SU-DHL-6 (cell line): ENCODE results near the gene ELAPOR2.
"Not testable (repeated sequence)": the region's sequence is repeated elsewhere in the genome, so short reads cannot be mapped to it uniquely, and the experiment has no call there.

Experiments used
- H2AFZ ChIP-seq: fragments of 200-600 bp; sonication (generic); 2 replicates; pipeline ENCODE4 v1.6.1; 2014; ENCODE audit warnings: low read depth, mild to moderate bottlenecking, moderate library complexity, mixed read lengths, antibody characterized with exemption, low read length; ENCODE audit not compliant: severe bottlenecking
- H3F3A ChIP-seq: fragments of 200-600 bp; shearing (Covaris generic); 2 replicates; pipeline ENCODE4 v1.6.0; 2016; ENCODE audit warnings: antibody characterized with exemption, mild to moderate bottlenecking; ENCODE audit not compliant: insufficient read depth
- H3K27ac ChIP-seq: fragments of 200-600 bp; sonication (generic); 2 replicates; pipeline ENCODE4 v1.5.1; 2016; ENCODE audit warnings: low read depth, mild to moderate bottlenecking, low read length, moderate library complexity, mixed read lengths
- H3K27me3 ChIP-seq: fragments of 200-600 bp; sonication (generic), shearing (Covaris generic); 2 replicates; pipeline ENCODE4 v1.6.0; 2014; ENCODE audit warnings: mild to moderate bottlenecking, low read length
- H3K36me3 ChIP-seq: fragments of 200-600 bp; sonication (generic); 2 replicates; pipeline ENCODE4 v1.6.1; 2014; ENCODE audit warnings: mild to moderate bottlenecking, low read length, mixed read lengths
- H3K4me2 ChIP-seq: fragments of 300-600, 200-600 bp; shearing (Covaris generic), sonication (generic); 2 replicates; pipeline ENCODE4 v1.6.0; 2014; ENCODE audit warnings: low read length, low read depth, mild to moderate bottlenecking; ENCODE audit not compliant: poor library complexity, severe bottlenecking
- H3K4me3 ChIP-seq: fragments of 200-600 bp; sonication (generic); 2 replicates; pipeline ENCODE4 v1.5.1; 2014; ENCODE audit warnings: antibody characterized with exemption, low read length, mild to moderate bottlenecking, mixed read lengths; ENCODE audit not compliant: insufficient read depth, poor library complexity, severe bottlenecking
- H3K79me2 ChIP-seq: fragments of 200-600 bp; sonication (generic); 2 replicates; pipeline ENCODE4 v1.6.1; 2014; ENCODE audit warnings: mild to moderate bottlenecking, low read length, moderate library complexity; ENCODE audit not compliant: insufficient read depth
- H3K9ac ChIP-seq: fragments of 200-600 bp; sonication (generic); 2 replicates; pipeline ENCODE4 v1.7.0; 2014; ENCODE audit warnings: mild to moderate bottlenecking, low read length
- H3K9me2 ChIP-seq: fragments of 200-600 bp; sonication (generic); replicated peaks from 2 replicates; pipeline ENCODE4 v1.6.1; 2014; ENCODE audit warnings: low read length; ENCODE audit not compliant: insufficient read depth
- H3K9me3 ChIP-seq: fragments of 200-600 bp; sonication (generic); 2 replicates; pipeline ENCODE4 v1.6.1; 2014; ENCODE audit warnings: low read length, mixed read lengths; ENCODE audit not compliant: insufficient read depth
- H4K20me1 ChIP-seq: fragments of 200-600 bp; sonication (generic); 2 replicates; pipeline ENCODE4 v1.6.1; 2014; ENCODE audit warnings: low read depth, mild to moderate bottlenecking, antibody characterized with exemption, low read length, moderate library complexity, mixed read lengths
- CTCF ChIP-seq: fragments of 200-600 bp; sonication (generic); IDR thresholded peaks from one replicate; pipeline ENCODE4 v1.5.1; 2017; ENCODE audit warnings: antibody characterized with exemption, mild to moderate bottlenecking, low read length, moderate library complexity; ENCODE audit not compliant: insufficient read depth, poor library complexity, severe bottlenecking
- EZH2phosphoT487 ChIP-seq: fragments of 200-600 bp; sonication (generic), shearing (Covaris generic); conservative IDR thresholded peaks from 2 replicates; pipeline ENCODE4 v1.6.1; 2018; ENCODE audit warnings: mild to moderate bottlenecking, antibody characterized with exemption, low read length, moderate library complexity, mixed read lengths

ELAPOR2 gene

GRCh38 chr7:87056346-87056745 is 3.1 kb downstream of the ELAPOR2 start:
- H3K4me2 ChIP-seq = no peak overlapping the region
- no peak overlapping the region for H2AFZ ChIP-seq
- peaks cover 16% of the 10 kb centered on the region; the same call in 1 of the 2 replicates for H3F3A ChIP-seq
- no peaks in the 10 kb centered on the region for H4K20me1 ChIP-seq
- no peak overlapping the region for H3K27ac ChIP-seq
- H3K9me2 ChIP-seq = no peaks in the 10 kb centered on the region
- H3K9ac ChIP-seq = no peak overlapping the region
- H3K79me2 ChIP-seq = no peaks in the 10 kb centered on the region
- H3K27me3 ChIP-seq = no peaks in the 10 kb centered on the region
- no peak for TF ChIP-seq EZH2phosphoT487
- TF ChIP-seq CTCF = no peak
- no peaks in the 10 kb centered on the region for H3K9me3 ChIP-seq
- peaks cover 7% of the 10 kb centered on the region; the same call in 1 of the 2 replicates for H3K36me3 ChIP-seq
- no peak overlapping the region for H3K4me3 ChIP-seq

GRCh38 chr7:87048839-87049238 is 10.6 kb downstream of the ELAPOR2 start:
- H3K9me3 ChIP-seq = peaks cover 4% of the 10 kb centered on the region; the same call in 1 of the 2 replicates
- H2AFZ ChIP-seq = no peak overlapping the region
- H3K27ac ChIP-seq = no peak overlapping the region
- H3K4me3 ChIP-seq = no peak overlapping the region
- no peaks in the 10 kb centered on the region for H3F3A ChIP-seq
- no peak overlapping the region for H3K4me2 ChIP-seq
- no peaks in the 10 kb centered on the region; the same call in 1 of the 2 replicates for H3K36me3 ChIP-seq
- no peaks in the 10 kb centered on the region for H3K9me2 ChIP-seq
- H3K27me3 ChIP-seq = no peaks in the 10 kb centered on the region
- no peak for TF ChIP-seq EZH2phosphoT487
- no peak for TF ChIP-seq CTCF
- H3K79me2 ChIP-seq = no peaks in the 10 kb centered on the region
- H3K9ac ChIP-seq = no peak overlapping the region
- H4K20me1 ChIP-seq = no peaks in the 10 kb centered on the region

- no peak overlapping the region for H3K4me3 ChIP-seq
- H4K20me1 ChIP-seq = no peaks in the 10 kb centered on the region
- H3K9me2 ChIP-seq = no peaks in the 10 kb centered on the region
- no peak overlapping the region for H3K9ac ChIP-seq
- H3F3A ChIP-seq = no peaks in the 10 kb centered on the region
- no peak overlapping the region for H3K27ac ChIP-seq
- TF ChIP-seq EZH2phosphoT487 (no peak), CTCF (no peak)
- H3K36me3 ChIP-seq = no peaks in the 10 kb centered on the region; the same call in 1 of the 2 replicates
- no peak overlapping the region for H2AFZ ChIP-seq
- no peaks in the 10 kb centered on the region for H3K27me3 ChIP-seq
- no peaks in the 10 kb centered on the region for H3K79me2 ChIP-seq
- H3K4me2 ChIP-seq = no peak overlapping the region
- peaks cover 4% of the 10 kb centered on the region; the same call in 1 of the 2 replicates for H3K9me3 ChIP-seq
Measured at GRCh38 chr7:87046456-87046855, 13.0 kb downstream of the ELAPOR2 start.

- not testable (repeated sequence) for H3F3A ChIP-seq, H3K36me3 ChIP-seq, H2AFZ ChIP-seq, H3K9ac ChIP-seq, H3K9me3 ChIP-seq, H3K4me3 ChIP-seq, H3K79me2 ChIP-seq, H3K4me2 ChIP-seq, H3K9me2 ChIP-seq, H3K27ac ChIP-seq, H4K20me1 ChIP-seq, H3K27me3 ChIP-seq
Measured at GRCh38 chr7:87044713-87045112, 14.7 kb downstream of the ELAPOR2 start.

- not testable (repeated sequence) for H3K9ac ChIP-seq, H3K9me3 ChIP-seq, H3K27me3 ChIP-seq, H3K4me3 ChIP-seq, H3K4me2 ChIP-seq, H3K9me2 ChIP-seq, H3K27ac ChIP-seq, H4K20me1 ChIP-seq, H2AFZ ChIP-seq, H3K36me3 ChIP-seq
- Histone ChIP-seq H3F3A (peaks cover 15% of the 10 kb centered on the region; the same call in 1 of the 2 replicates), H3K79me2 (peaks cover 24% of the 10 kb centered on the region; the same call in 1 of the 2 replicates)
Measured at GRCh38 chr7:87041586-87041985, 17.9 kb downstream of the ELAPOR2 start.
